H1 (cell line): ENCODE data around the gene NAXE. TPM values are rescaled to one million over a fixed set of nuclear protein-coding genes. Genes with fewer than 3 reads are reported as not detected.

Experiments used
- CHD1 ChIP-seq: IDR thresholded peaks from 2 replicates; pipeline ENCODE4 v1.6.1; 2012; ENCODE audit warnings: low read depth, low read length, improper control_type of control experiment
- CHD2 ChIP-seq: IDR thresholded peaks from 2 replicates; pipeline ENCODE4 v1.6.1; 2012; ENCODE audit warnings: low read length, improper control_type of control experiment
- EZH2 ChIP-seq: fragments of 200-600 bp; sonication (generic); IDR thresholded peaks from 2 replicates; pipeline ENCODE4 v1.7.1; 2012; ENCODE audit warnings: low read depth, mild to moderate bottlenecking, moderate library complexity, low read length, inconsistent platforms; ENCODE audit not compliant: severe bottlenecking
- KDM4A ChIP-seq: IDR thresholded peaks from one replicate; pipeline ENCODE4 v1.7.1; 2012; ENCODE audit warnings: low read depth, mild to moderate bottlenecking, moderate library complexity, low read length, inconsistent platforms; ENCODE audit not compliant: severe bottlenecking
- POU5F1 ChIP-seq: IDR thresholded peaks from 2 replicates; pipeline ENCODE4 v1.6.1; 2011; ENCODE audit warnings: low read depth, mild to moderate bottlenecking, low read length, moderate library complexity
- polyA plus RNA-seq, 7 experiments: library from polyadenylated mRNA; depleted of rRNA in 3 of 7; stranded (reverse) in 5 of 7; unstranded in 2 of 7; fragments of >200 nt in 5 of 7; fragments of 200-250 nt in 2 of 7; gene quantifications; 1 replicate in 5 of 7; 2 replicates in 1 of 7; 4 replicates in 1 of 7; pipeline versions ENCODE4 v1.2.1 to v1.2.3, GENCODE V29; 2011 to 2013; ENCODE audit warnings: missing spikeins in 2 of 7, mixed read lengths in 2 of 7
- total RNA-seq: library from RNA; stranded (reverse); fragmentation: NEBNext Ultra II Directional; extraction: Animal tissue kit (Norgen Biotek cat#: 25700); gene quantifications from 2 replicates; pipeline ENCODE4 v1.2.1, GENCODE V29; 2021

NAXE gene
- total and polyA plus RNA-seq, 2 of the 8 experiments (the other 6 are each of a cell fraction or from before 2014, with no cell fraction given), result 73.1 to 74.3 TPM

DNA sequence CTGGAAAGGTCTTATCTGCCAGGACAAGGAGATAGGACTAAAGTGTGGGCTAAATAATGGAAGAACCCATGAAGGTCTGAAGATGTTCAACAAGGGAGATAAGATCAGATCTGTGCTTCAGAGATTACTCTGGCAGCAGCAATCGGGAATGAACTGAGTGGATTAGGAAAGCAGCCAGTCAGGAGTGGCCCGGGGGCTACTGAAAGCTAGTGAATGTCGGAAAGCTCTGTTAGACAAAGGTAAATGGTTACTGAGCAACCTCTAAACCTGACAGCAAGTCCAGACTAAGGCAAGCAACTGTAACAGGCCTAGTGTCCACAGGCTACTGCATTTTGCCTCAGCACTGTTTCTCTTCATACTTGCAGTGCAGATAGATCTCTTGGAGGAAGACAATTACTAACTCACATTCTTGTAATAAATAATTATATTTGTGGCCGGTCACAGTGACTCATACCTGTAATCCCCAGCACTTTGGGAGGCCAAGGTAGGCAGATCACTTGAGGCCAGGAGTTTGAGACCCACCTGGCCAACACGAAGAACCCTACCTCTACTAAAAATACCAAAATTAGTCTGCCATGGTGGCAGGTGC is 31.7 kb upstream of the NAXE start (continued):
- no peak for TF ChIP-seq KDM4A
- TF ChIP-seq POU5F1, result no peak
- TF ChIP-seq CHD1, result no peak
- no peak for TF ChIP-seq CHD2
- TF ChIP-seq EZH2, result no peak
- TF ChIP-seq, all 59 proteins: peak for 0
